GM06990 (cell line): ENCODE results near the gene DNAJC24.

Experiments
- DNase-seq: peaks from one replicate; pipeline ENCODE4 v3.0.0-alpha.2; 2011; ENCODE audit not compliant: insufficient read length; ENCODE audit errors: extremely low read depth
- H3K27me3 ChIP-seq: replicated peaks from 2 replicates; pipeline ENCODE4 v1.6.0; 2011; ENCODE audit warnings: low read length; ENCODE audit not compliant: control insufficient read depth, insufficient read depth
- H3K36me3 ChIP-seq: 2 replicates; pipeline ENCODE4 v1.5.1; 2011; ENCODE audit warnings: low read length; ENCODE audit not compliant: control insufficient read depth, insufficient read depth
- H3K4me3 ChIP-seq: replicated peaks from 2 replicates; pipeline ENCODE4 v1.5.1; 2011; ENCODE audit warnings: low read depth, mild to moderate bottlenecking, control low read depth, low read length
- TF ChIP-seq, protein P1 (sequence below): IDR thresholded peaks from 2 replicates; pipeline ENCODE4 v1.5.1; 2011; ENCODE audit warnings: low read length, control low read depth, mild to moderate bottlenecking, inconsistent platforms; ENCODE audit not compliant: insufficient read depth, poor library complexity, severe bottlenecking

DNAJC24 gene

DNA sequence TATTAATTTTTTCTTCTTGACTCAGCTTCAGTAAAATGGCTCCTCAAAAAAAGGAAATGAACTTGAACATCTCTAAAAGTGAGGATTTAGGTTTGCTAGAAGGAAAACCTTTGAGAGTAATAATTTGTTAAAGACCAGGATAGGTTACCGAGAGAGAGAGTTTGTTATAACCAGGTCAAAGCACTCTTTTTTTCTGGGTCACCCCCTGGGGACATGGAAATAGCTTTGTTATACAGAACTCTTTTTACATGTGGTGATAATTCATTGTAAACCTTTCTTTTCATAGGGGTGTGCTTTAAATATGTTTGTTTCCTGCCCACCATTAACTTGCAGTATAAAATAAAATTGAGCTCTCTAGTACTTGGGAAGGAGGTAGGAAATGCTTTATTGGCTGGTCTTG lies 47.7 kb downstream of the DNAJC24 start:
- DNase-seq = no peak
- Histone ChIP-seq H3K4me3 (no peak overlapping the region), H3K36me3 (0 out of 2 replicates have a peak, but pooled peaks cover 2% of the 10 kb centered on the region), H3K27me3 (no peaks in the 10 kb centered on the region)
- TF ChIP-seq, protein P1, sequence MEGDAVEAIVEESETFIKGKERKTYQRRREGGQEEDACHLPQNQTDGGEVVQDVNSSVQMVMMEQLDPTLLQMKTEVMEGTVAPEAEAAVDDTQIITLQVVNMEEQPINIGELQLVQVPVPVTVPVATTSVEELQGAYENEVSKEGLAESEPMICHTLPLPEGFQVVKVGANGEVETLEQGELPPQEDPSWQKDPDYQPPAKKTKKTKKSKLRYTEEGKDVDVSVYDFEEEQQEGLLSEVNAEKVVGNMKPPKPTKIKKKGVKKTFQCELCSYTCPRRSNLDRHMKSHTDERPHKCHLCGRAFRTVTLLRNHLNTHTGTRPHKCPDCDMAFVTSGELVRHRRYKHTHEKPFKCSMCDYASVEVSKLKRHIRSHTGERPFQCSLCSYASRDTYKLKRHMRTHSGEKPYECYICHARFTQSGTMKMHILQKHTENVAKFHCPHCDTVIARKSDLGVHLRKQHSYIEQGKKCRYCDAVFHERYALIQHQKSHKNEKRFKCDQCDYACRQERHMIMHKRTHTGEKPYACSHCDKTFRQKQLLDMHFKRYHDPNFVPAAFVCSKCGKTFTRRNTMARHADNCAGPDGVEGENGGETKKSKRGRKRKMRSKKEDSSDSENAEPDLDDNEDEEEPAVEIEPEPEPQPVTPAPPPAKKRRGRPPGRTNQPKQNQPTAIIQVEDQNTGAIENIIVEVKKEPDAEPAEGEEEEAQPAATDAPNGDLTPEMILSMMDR = no peak

DNA sequence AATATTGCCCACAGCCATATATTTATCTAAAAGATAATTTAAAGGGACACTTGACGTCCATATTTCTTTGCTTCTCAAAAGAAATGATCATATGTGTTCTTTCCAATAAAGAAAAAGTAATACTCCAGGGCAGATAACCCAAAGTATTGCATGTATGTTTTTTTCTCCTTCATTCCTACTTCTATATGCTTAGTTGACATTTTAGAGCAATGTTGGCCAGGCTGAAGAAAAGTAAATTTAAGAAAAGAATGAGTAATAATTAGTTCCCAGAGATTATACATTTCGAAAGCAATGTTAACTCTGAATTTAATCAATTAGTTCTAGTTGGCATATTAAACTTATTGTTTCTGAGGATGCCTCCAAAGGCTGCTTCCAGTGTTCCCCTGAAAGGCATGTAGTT lies 48.2 kb downstream of the DNAJC24 start:
- Histone ChIP-seq H3K27me3 (no peaks in the 10 kb centered on the region), H3K36me3 (0 out of 2 replicates have a peak, but pooled peaks cover 2% of the 10 kb centered on the region), H3K4me3 (no peak overlapping the region)
- TF ChIP-seq, protein P1 = no peak
- DNase-seq = no peak

GRCh38 chr11:31419138-31419537 lies 49.5 kb downstream of the DNAJC24 start:
- TF ChIP-seq, protein P1 = no peak
- Histone ChIP-seq H3K36me3 (0 out of 2 replicates have a peak, but pooled peaks cover 2% of the 10 kb centered on the region), H3K27me3 (no peaks in the 10 kb centered on the region), H3K4me3 (no peak overlapping the region)
- no peak for DNase-seq

- DNase-seq = no peak
- Histone ChIP-seq H3K27me3 (no peaks in the 10 kb centered on the region), H3K4me3 (no peak overlapping the region), H3K36me3 (0 out of 2 replicates have a peak, but pooled peaks cover 2% of the 10 kb centered on the region)
- TF ChIP-seq, protein P1 = no peak
Observed at GRCh38 chr11:31419669-31420068, 50.0 kb downstream of the DNAJC24 start.

DNA sequence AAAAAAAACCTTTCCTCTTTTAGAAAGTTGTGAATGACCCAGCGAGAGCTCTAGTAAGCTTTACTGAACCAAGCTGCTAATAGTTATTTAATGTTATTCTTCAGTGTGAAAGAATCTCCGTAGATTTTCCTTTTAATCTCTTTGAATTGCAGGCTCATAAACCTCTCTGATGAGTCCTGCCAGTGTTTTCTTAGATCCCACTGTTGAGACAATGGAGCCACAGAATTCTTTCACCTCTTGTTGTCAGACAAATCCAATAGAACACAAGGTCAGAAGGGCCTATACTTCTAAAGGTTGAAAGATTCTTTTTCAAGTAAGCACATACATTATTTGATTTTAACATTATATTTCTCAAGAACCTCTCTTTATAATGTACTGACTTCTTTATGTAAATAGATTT lies 52.2 kb downstream of the DNAJC24 start:
- DNase-seq = no peak
- Histone ChIP-seq H3K27me3 (no peaks in the 10 kb centered on the region), H3K4me3 (no peak overlapping the region), H3K36me3 (no peaks in the 10 kb centered on the region)
- TF ChIP-seq, protein P1 = no peak

GRCh38 chr11:31422703-31423102 lies 53.0 kb downstream of the DNAJC24 start:
- no peak for DNase-seq

More at GRCh38 chr11:31422703-31423102, 53.0 kb downstream of the DNAJC24 start:
- Histone ChIP-seq H3K4me3 (no peak overlapping the region), H3K36me3 (no peaks in the 10 kb centered on the region), H3K27me3 (no peaks in the 10 kb centered on the region)
- TF ChIP-seq, protein P1 = no peak
